Ishikawa (cell line): ENCODE measurements around the gene RND2.

Experiments used
- CEBPB ChIP-seq: IDR thresholded peaks from 2 replicates; pipeline ENCODE4 v1.6.1; 2012
- CREB1 ChIP-seq: IDR thresholded peaks from 2 replicates; pipeline ENCODE4 v1.6.1; 2012; ENCODE audit warnings: low read depth
- EGR1 ChIP-seq: IDR thresholded peaks from 2 replicates; pipeline ENCODE4 v1.6.1; 2012
- EP300 ChIP-seq: IDR thresholded peaks from 2 replicates; pipeline ENCODE4 v1.6.1; 2012; ENCODE audit warnings: borderline replicate concordance
- FOXM1 ChIP-seq: IDR thresholded peaks from 2 replicates; pipeline ENCODE4 v1.6.1; 2012; ENCODE audit warnings: low read depth, borderline replicate concordance
- NFIC ChIP-seq: IDR thresholded peaks from 2 replicates; pipeline ENCODE4 v1.6.1; 2012
- RAD21 ChIP-seq: IDR thresholded peaks from 2 replicates; pipeline ENCODE4 v1.6.1; 2012; ENCODE audit warnings: low read depth
- REST ChIP-seq: IDR thresholded peaks from 2 replicates; pipeline ENCODE4 v1.6.1; 2012; ENCODE audit warnings: low read depth, mild to moderate bottlenecking
- TAF1 ChIP-seq: IDR thresholded peaks from 2 replicates; pipeline ENCODE4 v1.6.1; 2012; ENCODE audit warnings: low read depth, mild to moderate bottlenecking
- TCF12 ChIP-seq: IDR thresholded peaks from 2 replicates; pipeline ENCODE4 v1.6.1; 2012; ENCODE audit warnings: low read depth
- TEAD4 ChIP-seq: IDR thresholded peaks from 2 replicates; pipeline ENCODE4 v1.6.1; 2012
- YY1 ChIP-seq: IDR thresholded peaks from 2 replicates; pipeline ENCODE4 v1.6.1; 2012; ENCODE audit warnings: low read depth
- ZBTB7A ChIP-seq: IDR thresholded peaks from 2 replicates; pipeline ENCODE4 v1.6.1; 2012; ENCODE audit warnings: low read depth
- TF ChIP-seq, protein P1 (sequence below): IDR thresholded peaks from 2 replicates; pipeline ENCODE4 v1.6.1; 2012
- TF ChIP-seq, protein P2 (sequence below): IDR thresholded peaks from 2 replicates; pipeline ENCODE4 v1.6.1; 2012

The RND2 gene

GRCh38 chr17:43056051-43056450, 31.0 kb downstream of the RND2 start:
- TF ChIP-seq ZBTB7A: no peak
- no peak for TF ChIP-seq YY1

DNA sequence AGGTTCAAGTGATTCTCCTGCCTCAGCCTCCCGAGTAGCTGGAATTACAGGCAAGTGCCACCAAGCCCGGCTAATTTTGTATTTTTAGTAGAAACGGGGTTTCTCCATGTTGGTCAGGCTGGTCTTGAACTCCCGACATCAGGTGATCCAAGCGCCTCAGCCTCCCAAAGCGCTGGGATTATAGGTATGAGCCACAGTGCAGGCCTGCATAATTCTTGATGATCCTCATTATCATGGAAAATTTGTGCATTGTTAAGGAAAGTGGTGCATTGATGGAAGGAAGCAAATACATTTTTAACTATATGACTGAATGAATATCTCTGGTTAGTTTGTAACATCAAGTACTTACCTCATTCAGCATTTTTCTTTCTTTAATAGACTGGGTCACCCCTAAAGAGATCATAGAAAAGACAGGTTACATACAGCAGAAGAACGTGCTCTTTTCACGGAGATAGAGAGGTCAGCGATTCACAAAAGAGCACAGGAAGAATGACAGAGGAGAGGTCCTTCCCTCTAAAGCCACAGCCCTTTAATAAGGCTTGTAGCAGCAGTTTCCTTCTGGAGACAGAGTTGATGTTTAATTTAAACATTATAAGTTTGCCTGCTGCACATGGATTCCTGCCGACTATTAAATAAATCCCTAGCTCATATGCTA, 38.1 kb downstream of the RND2 start:
- TF ChIP-seq TCF12: no peak
- TF ChIP-seq YY1: no peak
- TF ChIP-seq CREB1: no peak

GRCh38 chr17:43068570-43069367, 43.7 kb downstream of the RND2 start:
- TF ChIP-seq EGR1: no peak
- peak; percentile 55 for TF ChIP-seq CEBPB

GRCh38 chr17:43069368-43069898, 44.4 kb downstream of the RND2 start:
- no peak for TF ChIP-seq REST
- TF ChIP-seq, protein P1, sequence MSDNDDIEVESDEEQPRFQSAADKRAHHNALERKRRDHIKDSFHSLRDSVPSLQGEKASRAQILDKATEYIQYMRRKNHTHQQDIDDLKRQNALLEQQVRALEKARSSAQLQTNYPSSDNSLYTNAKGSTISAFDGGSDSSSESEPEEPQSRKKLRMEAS: no peak
- no peak for TF ChIP-seq RAD21
- TF ChIP-seq, protein P2, sequence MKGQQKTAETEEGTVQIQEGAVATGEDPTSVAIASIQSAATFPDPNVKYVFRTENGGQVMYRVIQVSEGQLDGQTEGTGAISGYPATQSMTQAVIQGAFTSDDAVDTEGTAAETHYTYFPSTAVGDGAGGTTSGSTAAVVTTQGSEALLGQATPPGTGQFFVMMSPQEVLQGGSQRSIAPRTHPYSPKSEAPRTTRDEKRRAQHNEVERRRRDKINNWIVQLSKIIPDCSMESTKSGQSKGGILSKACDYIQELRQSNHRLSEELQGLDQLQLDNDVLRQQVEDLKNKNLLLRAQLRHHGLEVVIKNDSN: no peak
- TF ChIP-seq FOXM1: no peak

- TF ChIP-seq, protein P2: no peak
- TF ChIP-seq, protein P1: no peak
- TF ChIP-seq EGR1 (no peak), CEBPB (no peak), RAD21 (no peak)
Measured at GRCh38 chr17:43070257-43070656, 45.2 kb downstream of the RND2 start.

- TF ChIP-seq TEAD4 (no peak), YY1 (no peak), NFIC (no peak), CREB1 (no peak), TAF1 (no peak), TCF12 (no peak), ZBTB7A (no peak), CEBPB (no peak)
- TF ChIP-seq, protein P2: no peak
Measured at GRCh38 chr17:43070872-43071271, 45.8 kb downstream of the RND2 start.

DNA sequence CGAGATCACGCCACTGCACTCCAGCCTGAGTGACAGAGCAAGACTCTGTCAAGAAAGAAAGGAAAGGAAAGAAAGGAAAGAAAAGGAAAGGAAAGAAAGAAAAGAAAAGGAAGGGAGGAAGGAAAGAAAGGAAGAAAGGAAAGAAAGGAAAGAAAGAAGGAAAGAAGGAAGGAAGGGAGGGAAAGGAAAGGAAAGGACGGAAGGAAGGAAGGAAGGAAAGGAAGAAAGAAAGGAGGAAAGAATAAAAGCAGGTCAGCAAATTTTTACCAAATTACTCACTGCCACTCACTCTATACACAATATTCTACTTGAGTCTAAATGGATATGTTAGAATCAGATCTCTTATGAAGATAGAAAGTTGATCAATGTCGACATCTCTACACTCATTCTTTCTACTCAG, 49.8 kb downstream of the RND2 start:
- TF ChIP-seq EP300 (no peak), CEBPB (no peak), TCF12 (no peak), FOXM1 (no peak), RAD21 (no peak), REST (no peak), NFIC (no peak), TEAD4 (no peak), TAF1 (no peak), CREB1 (no peak), EGR1 (no peak), YY1 (no peak), ZBTB7A (no peak)
- TF ChIP-seq, protein P2: no peak
- TF ChIP-seq, protein P1: no peak
